Stimulated activated CD4-positive, alpha-beta T cell treated with anti-CD3 and anti-CD28 coated beads, Interleukin-12 subunit alpha, Interleukin-12 subunit beta, amount 100 ng/mL, for 48 hours (primary cell): ENCODE measurements around the gene HLA-DPA1.
A peak's percentile ranks its signal among the peaks of the same experiment; 100 is the strongest.
"Not testable (repeated sequence)": the region's sequence is repeated elsewhere in the genome, so short reads cannot be mapped to it uniquely, and the experiment has no call there.

Source experiments
- DNase-seq, 3 donors: peaks; one replicate each; pipeline ENCODE4 v3.0.0-alpha.2; 2020; ENCODE audit warnings: low read depth in 2 of 3, low spot score in 1 of 3

Gene HLA-DPA1

DNA sequence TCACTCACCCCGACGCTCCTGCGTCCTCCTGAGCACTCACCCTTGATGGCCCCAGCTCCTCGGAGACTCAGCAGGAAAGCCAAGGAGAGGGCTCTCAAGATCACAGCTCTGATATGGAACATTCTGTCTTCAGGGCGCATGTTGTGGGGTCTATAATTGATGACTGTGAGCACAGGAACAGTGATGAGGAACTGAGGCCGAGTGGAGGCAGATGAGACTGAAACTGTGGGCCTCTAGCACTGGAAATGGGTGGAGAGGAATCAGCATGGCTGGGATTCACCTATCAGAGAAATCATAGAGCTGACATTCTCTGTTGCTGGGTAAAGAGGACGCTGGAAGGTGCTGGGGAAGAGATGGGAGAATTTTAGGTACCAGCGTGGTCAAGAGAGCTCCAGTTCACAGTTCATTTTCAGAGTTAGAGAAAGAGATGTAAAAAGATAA, at the start of gene HLA-DPA1:
Gene HLA-DPA1 (minus strand): TSS at position 219 of the 441 bp plus-strand sequence.
- DNase-seq = peak in 1 of 3 donors; percentile 31

DNA sequence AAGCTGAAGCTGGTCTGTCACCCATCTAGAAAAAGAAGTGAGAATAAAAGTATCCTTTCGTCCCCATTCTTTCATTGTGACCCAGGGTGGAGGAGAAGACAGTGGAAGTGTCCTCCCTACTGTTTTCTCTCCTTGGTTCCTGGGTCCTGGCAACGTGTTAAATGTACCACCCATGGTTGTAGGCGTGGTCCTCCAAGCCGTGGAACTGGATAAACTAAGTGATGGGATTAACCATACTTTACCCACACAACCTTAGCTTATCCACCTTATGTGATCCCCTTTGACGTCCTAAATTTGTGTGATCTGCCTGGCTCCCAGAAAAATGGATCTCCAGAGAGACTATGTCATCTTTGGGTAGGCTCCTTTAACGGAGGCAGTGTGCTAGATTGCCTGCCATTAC, 49.7 kb upstream of the HLA-DPA1 start:
- no peak for DNase-seq

DNA sequence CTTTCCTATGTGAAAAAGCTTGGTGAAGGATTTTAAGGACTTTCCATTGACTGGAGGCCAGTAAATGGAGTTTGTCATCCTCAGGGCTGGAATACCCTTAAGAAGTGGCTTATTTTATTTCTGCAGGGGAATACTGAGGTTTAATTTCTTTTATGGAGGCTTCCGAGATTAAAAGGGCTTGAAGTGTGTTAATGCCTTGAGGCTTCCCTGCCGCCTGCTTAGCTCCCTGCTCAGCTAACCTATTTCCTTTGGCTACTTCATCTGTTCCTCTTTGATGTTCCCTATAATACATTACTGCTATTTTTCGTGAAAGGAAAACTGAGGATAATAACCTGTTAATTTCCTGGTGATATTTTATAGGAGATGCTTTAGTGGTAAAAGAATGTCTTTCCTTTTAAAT, 46.6 kb upstream of the HLA-DPA1 start:
- no peak for DNase-seq

DNA sequence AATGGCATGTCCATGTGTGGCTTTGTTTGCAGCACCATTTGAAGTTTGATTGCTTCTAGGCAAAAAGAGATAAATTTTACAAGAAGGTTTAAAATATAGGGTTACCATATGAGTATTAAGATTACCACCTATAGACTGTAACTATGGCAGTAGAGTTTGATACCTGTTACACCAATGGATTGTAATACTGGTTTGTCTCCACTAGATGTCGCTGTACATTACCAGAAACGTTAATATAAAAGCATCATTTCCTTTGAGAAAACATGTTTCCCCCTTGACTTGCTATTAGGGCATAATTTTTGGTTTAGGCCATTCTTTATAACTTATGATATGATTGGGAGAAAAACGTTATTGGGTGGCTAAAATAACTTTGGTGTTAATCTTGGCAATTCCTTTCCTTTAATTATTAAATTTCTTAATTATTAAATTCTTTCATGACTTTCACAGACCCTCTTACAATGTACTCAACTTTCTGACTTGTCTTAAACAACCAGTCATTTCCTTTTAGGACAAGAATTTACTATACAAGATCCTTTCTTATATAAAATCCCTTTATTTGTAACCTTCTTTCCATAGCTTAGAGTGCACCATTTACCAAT, 45.2 kb upstream of the HLA-DPA1 start:
- peak in 1 of 3 donors; percentile 47 for DNase-seq

DNA sequence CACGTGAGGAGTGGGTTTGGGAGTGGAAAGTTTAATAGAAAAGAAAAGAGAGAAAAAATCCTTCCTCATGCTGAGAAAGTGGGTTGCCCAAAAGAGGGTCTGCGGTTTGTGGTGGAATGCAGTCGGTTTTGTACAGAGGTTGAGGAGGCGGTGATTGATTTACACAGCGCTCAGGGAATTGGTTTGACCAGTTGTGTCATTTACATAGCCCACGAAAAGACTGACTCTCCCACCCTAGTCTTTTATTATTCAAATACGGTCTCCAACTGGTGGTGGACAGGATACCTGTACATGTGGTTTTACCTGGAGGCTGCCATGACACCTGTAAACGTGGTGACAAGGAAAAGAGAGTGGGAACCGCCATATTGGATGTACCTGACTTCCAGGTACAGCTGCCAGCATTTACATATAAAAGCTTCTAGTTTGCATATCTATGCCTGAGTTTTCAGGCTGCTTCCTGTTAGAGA, 44.4 kb upstream of the HLA-DPA1 start:
- DNase-seq = no peak

DNA sequence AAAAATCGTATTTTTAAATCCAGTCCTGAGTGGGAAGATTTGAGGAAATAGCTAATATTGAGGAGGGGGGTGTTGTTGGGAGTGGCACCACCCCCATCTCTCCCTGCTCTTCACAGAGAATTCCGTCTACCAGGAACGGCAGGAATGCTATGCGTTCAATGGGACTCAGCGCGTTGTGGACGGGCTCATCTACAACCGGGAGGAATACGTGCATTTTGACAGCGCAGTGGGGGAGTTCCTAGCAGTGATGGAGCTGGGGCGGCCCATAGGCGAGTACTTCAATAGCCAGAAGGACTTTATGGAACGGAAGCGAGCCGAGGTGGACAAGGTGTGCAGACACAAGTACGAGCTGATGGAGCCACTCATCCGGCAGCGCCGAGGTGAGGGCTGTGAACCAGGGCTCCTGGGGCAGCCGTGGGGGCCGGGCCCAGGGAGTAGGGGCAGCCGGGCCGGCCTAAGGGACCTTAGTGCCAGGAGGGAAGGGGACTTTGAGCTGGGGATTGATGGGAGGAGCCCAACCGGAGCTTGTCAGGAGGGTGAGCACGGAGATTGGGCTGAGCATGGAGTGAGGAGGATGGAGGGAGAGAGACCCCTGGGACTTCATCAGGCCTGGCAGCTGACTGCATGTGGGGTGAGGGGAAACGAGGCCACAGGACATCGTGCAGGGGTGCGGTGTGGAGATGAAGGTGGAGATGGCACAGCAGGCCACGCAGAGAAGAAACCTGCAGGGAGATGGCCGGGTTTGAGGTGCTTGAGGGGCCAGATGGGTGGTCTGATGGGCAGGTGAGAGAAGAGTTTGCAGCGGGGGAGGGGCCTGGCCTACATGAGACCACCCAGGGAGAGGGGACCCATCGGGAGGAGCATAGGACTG, 43.6 kb upstream of the HLA-DPA1 start:
- no peak for DNase-seq

DNA sequence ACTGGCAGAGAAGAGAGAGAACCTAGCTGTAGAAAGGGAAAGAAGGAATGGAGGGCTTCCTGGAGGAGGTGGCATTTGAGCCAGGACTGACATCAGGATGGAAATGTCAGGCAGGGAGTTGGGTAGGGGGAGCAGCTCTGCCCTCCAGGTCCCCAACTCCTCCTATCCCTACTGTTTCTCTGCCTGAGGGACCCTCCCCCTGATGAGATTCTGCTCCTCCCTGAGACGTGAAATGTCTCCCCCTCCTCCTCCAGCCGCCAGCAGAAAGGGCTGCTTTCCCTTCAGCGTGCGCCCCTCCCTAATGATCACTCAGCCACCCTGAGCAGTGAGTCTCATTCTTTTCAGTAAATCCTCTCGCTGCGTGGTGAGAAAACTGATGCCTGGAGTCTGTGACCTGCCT, 43.0 kb upstream of the HLA-DPA1 start:
- DNase-seq = no peak

DNA sequence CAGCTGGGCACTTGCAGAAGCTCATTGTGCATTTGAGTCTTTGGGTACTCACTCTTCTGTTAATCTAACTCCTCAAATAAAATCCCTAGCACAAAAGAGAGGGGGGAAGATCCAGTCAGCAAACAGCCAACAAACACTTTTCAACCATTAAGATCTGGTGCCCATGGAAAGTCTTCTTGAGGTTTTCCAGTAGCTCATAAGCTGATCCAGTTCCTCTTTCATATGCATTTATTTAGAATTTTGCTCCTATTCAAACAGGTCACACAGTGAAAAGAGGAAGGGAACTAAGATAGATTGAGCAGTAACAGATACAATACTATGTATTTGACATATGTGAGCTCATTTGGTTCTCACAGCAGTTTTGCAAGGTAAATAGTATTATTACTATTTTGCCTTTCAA, 41.0 kb upstream of the HLA-DPA1 start:
- no peak for DNase-seq

DNA sequence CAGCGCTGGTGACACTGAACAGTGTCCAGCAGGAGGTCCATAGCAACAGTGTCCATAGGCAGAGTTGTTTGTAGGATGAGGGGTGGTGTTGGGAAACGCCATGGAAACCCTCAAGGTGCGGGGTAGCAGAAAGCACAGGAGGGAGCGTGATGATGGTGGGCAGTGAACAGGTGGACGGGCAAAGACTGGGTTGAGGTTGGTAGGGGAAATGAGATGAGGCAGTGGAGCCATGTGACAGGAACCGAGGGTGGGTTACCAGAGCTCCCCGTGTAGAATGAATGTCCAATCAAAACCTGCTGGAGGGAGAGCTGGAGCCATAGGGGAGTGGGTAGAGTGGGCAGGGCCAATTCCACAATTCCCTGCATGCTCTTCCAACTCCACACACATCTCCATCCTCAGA, 40.3 kb upstream of the HLA-DPA1 start:
- DNase-seq = no peak

DNA sequence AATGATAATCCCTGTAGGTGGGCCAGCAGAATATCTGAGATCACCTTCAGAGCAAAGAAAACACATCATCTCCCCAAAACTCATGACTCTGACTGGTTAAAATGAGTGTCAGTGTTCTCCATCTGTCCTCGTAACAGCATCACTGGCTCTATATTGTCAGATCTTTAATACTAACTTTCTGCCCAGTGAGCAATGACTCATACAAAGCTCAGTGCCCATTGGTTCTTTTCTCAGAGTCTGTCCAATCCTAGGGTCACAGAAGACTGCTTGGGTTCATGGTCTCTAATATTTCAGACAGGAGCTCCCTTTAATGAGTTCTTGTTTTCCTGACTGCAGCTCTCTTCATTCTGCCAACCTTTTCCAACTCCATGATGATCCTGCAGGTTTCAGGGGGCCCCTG, 38.7 kb upstream of the HLA-DPA1 start:
- no peak for DNase-seq

DNA sequence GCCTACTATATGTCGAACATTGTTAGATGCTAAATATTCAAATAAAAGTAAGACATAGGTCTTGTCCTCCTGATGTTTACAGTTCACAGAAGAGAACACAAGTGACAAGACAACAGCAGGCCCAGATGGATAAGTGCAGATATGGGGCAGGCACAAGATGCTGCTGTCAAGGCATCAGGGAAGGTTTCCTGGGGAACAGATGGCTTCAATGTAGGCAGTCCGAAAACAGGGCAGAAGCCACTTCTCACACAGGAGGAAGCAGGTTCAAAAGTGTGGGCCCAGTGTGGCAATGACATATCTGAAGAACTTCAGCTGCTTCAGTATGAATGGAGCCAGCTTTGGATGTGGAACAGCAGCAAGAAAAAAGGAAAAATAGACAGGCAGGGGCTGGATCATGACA, 34.9 kb upstream of the HLA-DPA1 start:
- DNase-seq = no peak

DNA sequence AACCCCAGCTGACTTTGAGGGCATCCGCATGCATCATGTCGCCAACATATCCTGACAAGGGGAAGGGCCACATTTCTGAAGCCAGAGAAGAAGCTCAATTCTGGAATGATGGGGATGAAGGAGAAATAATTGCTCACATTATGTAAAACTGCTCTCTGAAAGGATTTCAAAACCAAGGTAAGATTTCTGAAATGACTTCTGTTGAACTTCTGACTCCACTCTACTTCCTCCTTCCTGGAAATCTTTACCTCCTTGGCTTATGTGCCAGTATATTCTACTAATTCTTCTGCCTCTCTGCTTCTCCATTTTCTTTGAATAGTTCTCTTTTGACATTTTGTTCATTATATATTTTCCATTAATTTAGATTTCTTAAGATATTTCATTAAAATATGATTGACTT, 34.2 kb upstream of the HLA-DPA1 start:
- DNase-seq = no peak

DNA sequence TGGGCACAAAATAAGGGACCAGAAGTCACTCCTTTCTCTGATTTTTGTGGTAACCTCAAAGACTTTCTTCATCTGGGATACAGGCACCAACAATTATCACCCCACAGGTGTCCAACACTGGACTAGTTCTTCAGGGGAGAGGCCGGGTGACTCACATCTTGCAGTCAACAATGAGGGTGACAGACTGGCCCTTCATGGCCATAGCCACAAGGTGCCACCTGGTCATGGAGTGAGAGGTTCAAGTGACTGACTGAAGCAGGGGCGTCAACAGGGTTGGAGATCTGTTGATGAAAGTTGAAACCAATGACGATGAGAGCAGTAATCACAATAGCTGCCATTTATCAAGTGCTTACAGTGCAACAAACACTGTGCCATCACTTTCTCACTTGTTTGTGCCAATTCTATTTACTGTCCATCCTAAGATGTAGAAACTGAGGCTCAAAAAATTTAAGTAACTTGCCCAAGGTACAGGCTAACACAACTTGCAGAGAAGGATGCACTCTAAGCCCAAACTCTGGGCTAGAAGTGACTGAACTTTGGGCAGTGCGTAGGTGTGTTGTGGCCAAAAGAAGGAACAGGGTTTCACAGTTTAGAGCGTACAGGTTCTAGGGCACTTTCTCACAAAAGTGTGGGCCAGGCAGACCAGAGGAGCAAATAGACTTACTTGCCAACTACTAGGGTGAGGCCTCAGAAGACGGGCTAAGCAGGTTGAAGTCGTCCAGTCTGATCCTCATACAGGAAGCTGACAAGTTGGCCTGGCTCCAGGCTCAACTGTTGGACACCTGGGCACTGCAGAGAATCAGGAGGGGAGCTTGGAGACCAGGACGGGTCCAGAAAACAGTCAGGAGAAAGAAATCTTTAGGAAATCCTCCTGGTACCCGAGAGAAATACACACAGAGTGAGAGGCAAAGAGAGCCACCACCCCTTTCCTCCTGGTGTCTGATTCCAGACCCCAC, 32.7 kb upstream of the HLA-DPA1 start:
- DNase-seq = no peak

DNA sequence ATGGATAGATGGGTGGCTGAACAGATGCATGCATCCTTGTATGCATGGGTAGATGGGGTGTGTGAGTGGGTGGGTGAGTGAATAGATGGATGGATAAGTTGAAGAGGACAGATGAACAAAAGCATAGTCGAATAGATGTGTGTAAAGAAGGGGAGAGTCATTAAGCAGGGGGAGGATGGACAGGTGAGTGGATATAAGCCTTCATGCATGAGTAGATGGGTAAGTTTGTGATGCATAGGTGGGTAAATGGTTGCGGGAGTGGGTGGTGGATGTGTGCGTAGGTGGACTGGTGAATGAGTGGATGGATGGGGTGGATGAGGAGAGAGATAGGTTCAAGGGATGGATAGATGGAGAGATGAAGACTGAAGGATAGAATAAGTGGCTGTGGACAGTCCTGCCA, 31.9 kb upstream of the HLA-DPA1 start:
- DNase-seq = no peak

DNA sequence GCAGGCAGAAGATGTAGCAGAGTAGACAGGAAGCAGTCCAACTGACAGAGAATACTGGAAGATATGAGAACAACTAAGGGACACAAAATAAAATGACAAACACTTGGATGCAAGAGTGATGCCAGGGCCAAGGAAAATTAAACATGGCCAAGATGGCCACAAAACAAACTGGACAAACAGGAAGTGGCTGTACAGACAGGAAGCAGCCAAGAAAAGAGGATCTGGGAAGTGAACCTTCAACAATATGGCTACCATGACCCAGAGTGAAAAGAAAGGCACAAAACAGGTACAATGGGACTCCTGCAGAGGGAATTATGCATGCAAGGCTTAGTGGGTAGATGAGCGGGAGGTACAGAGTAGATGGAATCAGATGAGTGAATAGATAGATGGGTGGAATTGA, 31.4 kb upstream of the HLA-DPA1 start:
- DNase-seq = no peak

DNA sequence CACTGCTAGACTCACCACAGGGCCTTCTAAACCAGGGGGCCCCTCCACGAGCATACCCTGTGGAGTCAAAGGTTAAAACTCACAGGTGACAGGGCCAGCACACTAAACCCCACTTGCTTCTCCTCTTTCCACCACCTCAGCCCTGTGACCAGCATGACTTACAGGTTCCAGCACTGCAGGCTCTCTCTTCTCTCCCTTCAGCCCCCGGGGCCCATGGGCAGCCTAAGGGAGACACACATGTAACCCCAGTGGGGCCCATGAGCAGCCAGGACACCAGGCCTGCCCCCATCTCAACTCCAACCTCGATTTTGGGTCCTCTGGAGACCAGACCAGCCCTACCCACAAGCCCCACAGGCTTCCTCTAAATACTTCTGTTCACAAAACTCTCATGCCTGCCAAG, 30.3 kb upstream of the HLA-DPA1 start:
- DNase-seq = no peak

DNA sequence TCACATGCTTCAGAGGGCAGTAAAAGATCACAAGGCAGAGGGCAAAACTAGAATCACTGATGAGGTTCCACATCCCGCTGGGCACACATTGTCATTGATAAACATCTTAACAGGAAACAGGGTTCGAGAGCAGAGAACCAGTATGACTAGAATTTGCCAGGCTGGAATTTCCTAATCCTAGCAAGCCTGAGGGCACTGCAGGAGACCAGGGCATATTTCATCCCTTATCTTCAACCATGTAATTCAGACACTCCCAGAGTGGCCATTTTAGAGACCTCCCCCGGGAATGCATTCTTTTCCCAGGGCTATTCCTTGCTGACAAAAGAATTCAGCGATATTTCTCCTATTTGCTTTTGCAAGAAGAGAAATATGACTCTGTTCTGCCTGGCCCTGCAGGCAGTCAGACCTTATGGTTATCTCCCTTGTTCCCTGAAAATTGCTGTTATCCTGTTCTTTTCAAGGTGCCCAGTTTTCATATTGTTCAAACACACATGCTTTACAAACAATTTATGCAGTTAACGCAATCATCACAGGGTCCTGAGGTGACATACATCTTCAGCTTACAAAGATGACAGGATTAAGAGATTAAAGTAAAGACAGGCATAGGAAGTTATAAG, 27.8 kb upstream of the HLA-DPA1 start:
- not testable (repeated sequence) for DNase-seq

DNA sequence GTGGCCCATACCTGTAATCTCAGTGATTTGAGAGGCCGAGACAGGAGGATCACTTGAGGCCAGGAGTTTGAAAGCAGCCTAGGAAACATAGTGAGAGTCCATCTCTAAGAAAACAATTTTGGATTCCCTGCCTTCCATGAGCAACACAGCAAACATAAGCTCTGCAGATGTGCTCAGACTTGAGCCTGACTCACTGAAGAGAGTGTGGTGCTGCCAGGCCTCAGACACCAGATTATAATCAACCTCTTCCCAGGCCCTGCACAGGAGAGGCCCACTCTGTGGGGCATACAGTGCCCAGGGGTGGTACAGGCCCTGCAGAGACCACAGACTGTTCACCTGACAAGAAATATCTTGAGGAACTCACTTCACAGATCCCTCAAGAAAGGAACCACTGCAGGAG, 22.2 kb upstream of the HLA-DPA1 start:
- DNase-seq = no peak

DNA sequence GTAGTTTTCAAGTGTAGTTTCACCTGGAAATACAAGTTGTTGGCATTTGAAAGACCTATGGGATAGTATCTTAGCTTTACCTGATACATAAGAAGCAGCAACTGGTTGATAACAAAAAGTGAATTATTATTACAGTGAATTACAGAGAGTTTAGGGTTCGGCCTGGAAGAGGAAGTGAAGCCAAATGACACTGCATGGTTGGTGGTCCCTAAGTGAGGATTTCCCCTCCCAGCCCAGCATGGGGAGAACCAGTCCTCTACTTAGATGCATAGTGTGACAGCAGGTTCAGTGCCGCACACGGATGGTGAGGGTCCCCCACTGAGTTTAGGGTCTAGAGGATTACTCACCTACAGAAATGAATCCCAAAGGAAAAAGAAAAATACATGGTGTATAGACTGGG, 20.4 kb upstream of the HLA-DPA1 start:
- DNase-seq = no peak

DNA sequence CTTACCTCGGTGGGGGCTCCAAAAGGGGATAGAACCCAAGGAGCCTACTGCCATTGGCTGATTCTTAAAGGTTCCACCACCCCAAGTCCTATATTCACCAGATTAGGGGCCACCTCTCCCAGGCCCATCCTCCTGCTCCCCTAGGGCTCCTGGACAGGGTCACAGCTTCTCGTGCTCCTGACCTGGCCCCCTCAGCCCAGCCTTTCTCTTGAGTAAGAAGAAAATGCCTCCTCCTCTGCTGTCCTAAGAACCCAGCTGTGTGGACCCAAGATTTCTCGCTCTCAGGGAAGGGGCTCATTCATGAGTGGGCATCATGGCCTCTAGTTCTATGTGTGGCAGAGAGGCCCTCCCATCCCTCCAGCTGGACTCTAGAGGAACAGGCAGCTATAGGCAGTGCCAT, 18.9 kb upstream of the HLA-DPA1 start:
- no peak for DNase-seq

DNA sequence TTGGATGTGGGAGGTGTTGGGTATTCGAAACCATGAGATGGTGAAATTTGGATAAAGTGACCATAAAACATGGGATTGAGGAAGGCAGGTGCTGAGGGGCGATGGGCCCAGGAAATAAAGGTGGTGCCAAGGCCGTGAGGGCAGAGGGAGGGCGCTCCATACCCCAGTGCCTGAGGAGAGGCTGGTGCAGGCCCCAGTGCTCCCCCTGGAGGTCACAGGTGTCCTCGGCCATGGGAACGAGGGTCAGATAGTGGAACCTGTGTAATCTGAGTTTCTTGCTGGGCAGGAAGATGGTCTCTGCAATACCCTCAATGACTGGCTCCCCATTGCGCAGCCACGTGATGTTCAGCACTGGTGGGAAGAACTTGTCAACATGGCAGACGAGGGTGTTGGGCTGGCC, 18.5 kb upstream of the HLA-DPA1 start:
- DNase-seq = peak; percentile 48 to 60 (median 57)
